Measurements from ENCODE around the gene ARSA.

ARSA gene

GRCh38 chr22:50603511-50604255 lies 24.3 kb downstream of the ARSA start:
- no peaks in the 10 kb centered on the region for H3K36me3 ChIP-seq (ENCODE audit: control insufficient read depth in 2 of 2, insufficient read depth in 2 of 2, low read length in 2 of 2)
- H3K27me3 ChIP-seq (ENCODE audit: control insufficient read depth in 2 of 2, insufficient read depth in 2 of 2, low read length in 2 of 2) = peaks cover 16 to 24% of the 10 kb centered on the region in 2 donors

GRCh38 chr22:50602338-50602700 lies 25.6 kb downstream of the ARSA start:
- H3K9me3 ChIP-seq (ENCODE audit: control insufficient read depth in 2 of 2, low read length in 2 of 2) = no peaks in the 10 kb centered on the region
- H3K36me3 ChIP-seq (ENCODE audit: control insufficient read depth in 2 of 2, insufficient read depth in 2 of 2, low read length in 2 of 2) = no peaks in the 10 kb centered on the region
- H3K4me1 ChIP-seq (ENCODE audit: control insufficient read depth in 2 of 2, insufficient read depth in 2 of 2, low read length in 2 of 2) = no peaks in the 10 kb centered on the region
- no peak overlapping the region for H3K9ac ChIP-seq (ENCODE audit: low read depth in 1 of 2, low read length in 2 of 2)
- H3K27me3 ChIP-seq (ENCODE audit: control insufficient read depth in 2 of 2, insufficient read depth in 2 of 2, low read length in 2 of 2) = peaks cover 16 to 22% of the 10 kb centered on the region in 2 donors
- no peak overlapping the region for H3K4me3 ChIP-seq (ENCODE audit: low read length in 2 of 2)
- H3K27ac ChIP-seq (ENCODE audit: low read depth in 2 of 2, low read length in 2 of 2) = no peak overlapping the region

More at GRCh38 chr22:50603511-50604255, 24.3 kb downstream of the ARSA start:
- Histone ChIP-seq H3K9me3 (ENCODE audit: control insufficient read depth in 2 of 2, low read length in 2 of 2) (no peaks in the 10 kb centered on the region), H3K4me1 (ENCODE audit: control insufficient read depth in 2 of 2, insufficient read depth in 2 of 2, low read length in 2 of 2) (no peaks in the 10 kb centered on the region), H3K27ac (ENCODE audit: low read depth in 2 of 2, low read length in 2 of 2) (no peak overlapping the region), H3K9ac (ENCODE audit: low read depth in 1 of 2, low read length in 2 of 2) (no peak overlapping the region), H3K4me3 (ENCODE audit: low read length in 2 of 2) (no peak overlapping the region)

- Histone ChIP-seq H3K9me3 (ENCODE audit: control insufficient read depth in 2 of 2, low read length in 2 of 2) (no peaks in the 10 kb centered on the region), H3K27ac (ENCODE audit: low read depth in 2 of 2, low read length in 2 of 2) (no peak overlapping the region), H3K4me1 (ENCODE audit: control insufficient read depth in 2 of 2, insufficient read depth in 2 of 2, low read length in 2 of 2) (no peaks in the 10 kb centered on the region), H3K36me3 (ENCODE audit: control insufficient read depth in 2 of 2, insufficient read depth in 2 of 2, low read length in 2 of 2) (no peaks in the 10 kb centered on the region), H3K27me3 (ENCODE audit: control insufficient read depth in 2 of 2, insufficient read depth in 2 of 2, low read length in 2 of 2) (peaks cover 16 to 22% of the 10 kb centered on the region in 2 donors), H3K4me3 (ENCODE audit: low read length in 2 of 2) (no peak overlapping the region), H3K9ac (ENCODE audit: low read depth in 1 of 2, low read length in 2 of 2) (no peak overlapping the region)
Observed at GRCh38 chr22:50601669-50602337, 26.1 kb downstream of the ARSA start.

GRCh38 chr22:50600967-50601668 lies 26.8 kb downstream of the ARSA start:
- H3K27me3 ChIP-seq (ENCODE audit: control insufficient read depth in 2 of 2, insufficient read depth in 2 of 2, low read length in 2 of 2) = peaks cover 16 to 22% of the 10 kb centered on the region in 2 donors
- H3K4me1 ChIP-seq (ENCODE audit: control insufficient read depth in 2 of 2, insufficient read depth in 2 of 2, low read length in 2 of 2) = no peaks in the 10 kb centered on the region
- H3K9me3 ChIP-seq (ENCODE audit: control insufficient read depth in 2 of 2, low read length in 2 of 2) = no peaks in the 10 kb centered on the region
- no peaks in the 10 kb centered on the region for H3K36me3 ChIP-seq (ENCODE audit: control insufficient read depth in 2 of 2, insufficient read depth in 2 of 2, low read length in 2 of 2)
- H3K4me3 ChIP-seq (ENCODE audit: low read length in 2 of 2) = no peak overlapping the region
- H3K9ac ChIP-seq (ENCODE audit: low read depth in 1 of 2, low read length in 2 of 2) = no peak overlapping the region
- no peak overlapping the region for H3K27ac ChIP-seq (ENCODE audit: low read depth in 2 of 2, low read length in 2 of 2)

GRCh38 chr22:50600538-50600937 lies 27.4 kb downstream of the ARSA start, which contains the start of gene MAPK8IP2:
Gene MAPK8IP2, plus strand, starts transcription at chr22:50600793. Its CDS starts 26 bp downstream, at chr22:50600819.
- no peak within 1 kb of the TSS for H3K4me3 ChIP-seq (ENCODE audit: low read length in 2 of 2)
- H3K9ac ChIP-seq (ENCODE audit: low read depth in 1 of 2, low read length in 2 of 2) = no peak within 1 kb of the TSS
- H3K9me3 ChIP-seq (ENCODE audit: control insufficient read depth in 2 of 2, low read length in 2 of 2) = no peaks in the 10 kb centered on the region
- no peaks in the 10 kb centered on the region for H3K36me3 ChIP-seq (ENCODE audit: control insufficient read depth in 2 of 2, insufficient read depth in 2 of 2, low read length in 2 of 2)
- no peak within 1 kb of the TSS for H3K27ac ChIP-seq (ENCODE audit: low read depth in 2 of 2, low read length in 2 of 2)
- no peaks in the 10 kb centered on the region for H3K4me1 ChIP-seq (ENCODE audit: control insufficient read depth in 2 of 2, insufficient read depth in 2 of 2, low read length in 2 of 2)
- H3K27me3 ChIP-seq (ENCODE audit: control insufficient read depth in 2 of 2, insufficient read depth in 2 of 2, low read length in 2 of 2) = peaks cover 16 to 22% of the 10 kb centered on the region in 2 donors

- H3K36me3 ChIP-seq (ENCODE audit: control insufficient read depth in 2 of 2, insufficient read depth in 2 of 2, low read length in 2 of 2) = no peaks in the 10 kb centered on the region
- H3K9ac ChIP-seq (ENCODE audit: low read depth in 1 of 2, low read length in 2 of 2) = no peak overlapping the region
- H3K27ac ChIP-seq (ENCODE audit: low read depth in 2 of 2, low read length in 2 of 2) = no peak overlapping the region
- H3K4me3 ChIP-seq (ENCODE audit: low read length in 2 of 2) = no peak overlapping the region
- peaks cover 16 to 22% of the 10 kb centered on the region in 2 donors for H3K27me3 ChIP-seq (ENCODE audit: control insufficient read depth in 2 of 2, insufficient read depth in 2 of 2, low read length in 2 of 2)
- H3K4me1 ChIP-seq (ENCODE audit: control insufficient read depth in 2 of 2, insufficient read depth in 2 of 2, low read length in 2 of 2) = no peaks in the 10 kb centered on the region
- no peaks in the 10 kb centered on the region for H3K9me3 ChIP-seq (ENCODE audit: control insufficient read depth in 2 of 2, low read length in 2 of 2)
Observed at GRCh38 chr22:50599816-50600455, 28.0 kb downstream of the ARSA start.

GRCh38 chr22:50597097-50597496 lies 30.9 kb downstream of the ARSA start:
- no peak overlapping the region for H3K4me3 ChIP-seq (ENCODE audit: low read length in 2 of 2)

GRCh38 chr22:50595189-50595588 lies 32.8 kb downstream of the ARSA start:
- Histone ChIP-seq H3K27ac (ENCODE audit: low read depth in 2 of 2, low read length in 2 of 2) (no peak overlapping the region), H3K4me1 (ENCODE audit: control insufficient read depth in 2 of 2, insufficient read depth in 2 of 2, low read length in 2 of 2) (no peaks in the 10 kb centered on the region), H3K9ac (ENCODE audit: low read depth in 1 of 2, low read length in 2 of 2) (no peak overlapping the region), H3K36me3 (ENCODE audit: control insufficient read depth in 2 of 2, insufficient read depth in 2 of 2, low read length in 2 of 2) (no peaks in the 10 kb centered on the region), H3K27me3 (ENCODE audit: control insufficient read depth in 2 of 2, insufficient read depth in 2 of 2, low read length in 2 of 2) (peaks cover 4 to 7% of the 10 kb centered on the region in 2 donors), H3K4me3 (ENCODE audit: low read length in 2 of 2) (no peak overlapping the region), H3K9me3 (ENCODE audit: control insufficient read depth in 2 of 2, low read length in 2 of 2) (no peaks in the 10 kb centered on the region)

More at GRCh38 chr22:50597097-50597496, 30.9 kb downstream of the ARSA start:
- no peak overlapping the region for H3K9ac ChIP-seq (ENCODE audit: low read depth in 1 of 2, low read length in 2 of 2)
- no peaks in the 10 kb centered on the region for H3K36me3 ChIP-seq (ENCODE audit: control insufficient read depth in 2 of 2, insufficient read depth in 2 of 2, low read length in 2 of 2)
- H3K27ac ChIP-seq (ENCODE audit: low read depth in 2 of 2, low read length in 2 of 2) = no peak overlapping the region
- no peaks in the 10 kb centered on the region for H3K4me1 ChIP-seq (ENCODE audit: control insufficient read depth in 2 of 2, insufficient read depth in 2 of 2, low read length in 2 of 2)
- no peaks in the 10 kb centered on the region for H3K9me3 ChIP-seq (ENCODE audit: control insufficient read depth in 2 of 2, low read length in 2 of 2)
- H3K27me3 ChIP-seq (ENCODE audit: control insufficient read depth in 2 of 2, insufficient read depth in 2 of 2, low read length in 2 of 2) = peaks cover 5 to 13% of the 10 kb centered on the region in 2 donors

GRCh38 chr22:50587407-50587806 lies 40.5 kb downstream of the ARSA start:
- Histone ChIP-seq H3K4me1 (ENCODE audit: control insufficient read depth in 2 of 2, insufficient read depth in 2 of 2, low read length in 2 of 2) (peaks cover 5 to 7% of the 10 kb centered on the region in 2 donors), H3K27me3 (ENCODE audit: control insufficient read depth in 2 of 2, insufficient read depth in 2 of 2, low read length in 2 of 2) (no peaks in the 10 kb centered on the region), H3K4me3 (ENCODE audit: low read length in 2 of 2) (no peak overlapping the region), H3K9ac (ENCODE audit: low read depth in 1 of 2, low read length in 2 of 2) (no peak overlapping the region), H3K27ac (ENCODE audit: low read depth in 2 of 2, low read length in 2 of 2) (no peak overlapping the region), H3K36me3 (ENCODE audit: control insufficient read depth in 2 of 2, insufficient read depth in 2 of 2, low read length in 2 of 2) (no peaks in the 10 kb centered on the region), H3K9me3 (ENCODE audit: control insufficient read depth in 2 of 2, low read length in 2 of 2) (no peaks in the 10 kb centered on the region)
